Mucosa of descending colon (tissue), 3 donors: Measurements from ENCODE around the gene STX1B. TPM values are rescaled to one million over a fixed set of nuclear protein-coding genes. Genes with fewer than 3 reads are reported as not detected.
A peak's percentile ranks its signal among the peaks of the same experiment; 100 is the strongest.

Experiments used
- ATAC-seq: fragments of 200-7000 bp; cut with Tn5 transposase; one replicate; pipeline ENCODE4 v1.9.1; 2020; ENCODE audit warnings: mild to moderate bottlenecking, moderate library complexity
- DNase-seq, 3 donors: peaks; one replicate each; pipeline ENCODE4 v3.0.0-alpha.2; 2020
- H3K36me3 ChIP-seq: fragments of 200-600 bp; one replicate; pipeline ENCODE4 v1.8.0; 2021; ENCODE audit warnings: low read depth, mild to moderate bottlenecking
- H3K4me1 ChIP-seq: fragments of 200-600 bp; one replicate; pipeline ENCODE4 v1.8.0; 2021; ENCODE audit warnings: low read depth, mild to moderate bottlenecking
- H3K4me3 ChIP-seq: fragments of 200-600 bp; one replicate; pipeline ENCODE4 v1.8.0; 2021; ENCODE audit warnings: mild to moderate bottlenecking
- H3K9me3 ChIP-seq: fragments of 200-600 bp; one replicate; pipeline ENCODE4 v1.8.0; 2021; ENCODE audit warnings: mild to moderate bottlenecking
- intact Hi-C, 2 donors: fragments of 100-400 bp; cut with DNase I in 1 of 2; cut with micrococcal nuclease in 1 of 2; formaldehyde crosslinking; loops; one replicate each; pipeline versions ENCODE4 v1.11.0 to v1.11.1; 2022; cut with DNase I, micrococcal nuclease
- total RNA-seq, 3 donors: library from RNA; stranded (reverse); fragmentation: NEBNext Ultra II Directional in 2 of 3; extraction: Animal tissue kit (Norgen Biotek cat#: 25700) in 2 of 3; gene quantifications; one replicate each; pipeline versions ENCODE4 v1.2.1 to v1.2.4, GENCODE V29; 2021 to 2023
- TF ChIP-seq, protein P1 (sequence below): fragments of 200-600 bp; IDR thresholded peaks from one replicate; pipeline ENCODE4 v1.8.0; 2022; ENCODE audit warnings: antibody characterized with exemption, mild to moderate bottlenecking
- donor health status: DM: no; HTN: no; CAD: no; lungs with moderate emphysema.
- donor health status: DM: no; HTN: no; CAD: no.
- donor health status: DM: no; HTN: yes; CAD: no.

The STX1B gene
- total RNA-seq, 3 donors from 2014 or later, result 0.14 to 2.8 (median 0.84) TPM

DNA sequence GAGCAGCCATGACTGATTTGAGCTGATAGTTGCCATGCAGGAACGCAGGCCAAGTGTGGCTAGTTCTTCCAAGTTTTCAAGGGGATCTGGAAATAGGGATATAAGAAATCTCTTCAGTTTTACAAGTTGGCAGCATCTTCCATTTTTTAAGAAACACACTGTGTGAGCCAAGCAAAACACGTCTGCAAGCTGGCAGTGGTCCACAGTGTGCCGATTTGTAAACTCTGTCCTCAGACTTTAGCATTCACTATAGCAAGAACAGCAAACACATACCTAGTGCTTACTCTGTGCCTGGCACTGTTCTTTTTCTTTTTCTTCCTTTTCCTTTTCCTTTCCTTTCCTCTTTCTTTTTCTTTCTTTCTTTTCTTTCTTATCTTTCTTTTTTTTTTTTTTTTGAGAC, 58.7 kb downstream of the STX1B start:
- intact Hi-C loops, result no loop called here
- DNase-seq (peak in 1 of 3 donors; percentile 37), ATAC-seq (no peak)
- Histone ChIP-seq H3K4me3 (no peak overlapping the region), H3K9me3 (no peaks in the 10 kb centered on the region), H3K36me3 (no peaks in the 10 kb centered on the region), H3K4me1 (peaks cover 19% of the 10 kb centered on the region)
- TF ChIP-seq, protein P1, sequence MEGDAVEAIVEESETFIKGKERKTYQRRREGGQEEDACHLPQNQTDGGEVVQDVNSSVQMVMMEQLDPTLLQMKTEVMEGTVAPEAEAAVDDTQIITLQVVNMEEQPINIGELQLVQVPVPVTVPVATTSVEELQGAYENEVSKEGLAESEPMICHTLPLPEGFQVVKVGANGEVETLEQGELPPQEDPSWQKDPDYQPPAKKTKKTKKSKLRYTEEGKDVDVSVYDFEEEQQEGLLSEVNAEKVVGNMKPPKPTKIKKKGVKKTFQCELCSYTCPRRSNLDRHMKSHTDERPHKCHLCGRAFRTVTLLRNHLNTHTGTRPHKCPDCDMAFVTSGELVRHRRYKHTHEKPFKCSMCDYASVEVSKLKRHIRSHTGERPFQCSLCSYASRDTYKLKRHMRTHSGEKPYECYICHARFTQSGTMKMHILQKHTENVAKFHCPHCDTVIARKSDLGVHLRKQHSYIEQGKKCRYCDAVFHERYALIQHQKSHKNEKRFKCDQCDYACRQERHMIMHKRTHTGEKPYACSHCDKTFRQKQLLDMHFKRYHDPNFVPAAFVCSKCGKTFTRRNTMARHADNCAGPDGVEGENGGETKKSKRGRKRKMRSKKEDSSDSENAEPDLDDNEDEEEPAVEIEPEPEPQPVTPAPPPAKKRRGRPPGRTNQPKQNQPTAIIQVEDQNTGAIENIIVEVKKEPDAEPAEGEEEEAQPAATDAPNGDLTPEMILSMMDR, result no peak

DNA sequence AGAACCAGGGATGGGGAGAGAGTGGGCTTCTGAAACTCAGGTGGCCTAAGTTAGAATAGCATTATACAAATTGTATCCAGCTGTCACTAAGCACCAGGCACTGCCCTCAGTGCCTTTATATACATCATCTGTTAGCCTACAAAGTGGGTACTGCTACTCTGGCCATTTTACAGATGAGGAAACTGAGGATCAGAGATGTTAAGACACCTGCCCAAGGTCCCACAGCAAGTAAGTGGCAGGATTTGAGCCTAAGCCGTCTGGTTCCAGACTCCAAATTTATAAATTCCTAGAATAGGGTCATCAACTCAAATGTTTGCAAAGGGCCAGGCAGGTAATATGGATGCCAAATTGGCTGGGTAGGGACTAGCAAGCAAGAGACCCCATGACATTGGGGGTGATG, 59.2 kb downstream of the STX1B start:
- no peaks in the 10 kb centered on the region for H3K9me3 ChIP-seq
- H3K4me1 ChIP-seq, result peaks cover 19% of the 10 kb centered on the region
- ATAC-seq (no peak), DNase-seq (no peak)
- no peaks in the 10 kb centered on the region for H3K36me3 ChIP-seq
- intact Hi-C loops, result no loop called here
- H3K4me3 ChIP-seq, result no peak overlapping the region
- TF ChIP-seq, protein P1, result no peak

DNA sequence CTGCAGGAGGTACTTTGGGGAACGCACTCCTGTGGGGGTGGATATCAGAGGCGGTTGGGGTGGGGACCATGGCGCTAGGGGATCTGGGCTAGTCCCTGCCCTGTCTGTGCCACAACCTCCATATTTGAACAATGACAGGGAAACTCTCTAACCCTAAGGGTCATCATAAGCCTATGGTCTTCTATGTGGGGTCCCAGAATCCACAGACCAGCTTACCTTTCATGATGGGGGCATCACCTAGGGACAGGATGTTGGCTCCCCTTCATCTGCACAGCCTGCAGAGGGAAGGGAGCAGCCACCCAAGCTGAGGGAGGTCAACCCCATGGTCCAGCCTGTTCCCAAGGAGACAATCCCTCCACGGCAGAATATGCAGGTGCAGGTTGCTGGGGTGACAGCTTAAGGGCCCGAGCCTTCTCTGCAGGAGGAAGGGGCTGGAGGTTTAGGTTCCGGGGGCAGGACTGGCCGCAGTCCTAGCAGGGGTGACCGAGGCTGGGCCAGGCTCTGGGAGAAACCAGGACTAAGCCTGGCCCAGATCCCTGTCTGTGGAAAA, 59.8 kb downstream of the STX1B start:
- Histone ChIP-seq H3K9me3 (no peaks in the 10 kb centered on the region), H3K4me3 (no peak overlapping the region), H3K4me1 (peaks cover 19% of the 10 kb centered on the region), H3K36me3 (no peaks in the 10 kb centered on the region)
- TF ChIP-seq, protein P1, result no peak
- DNase-seq, result no peak
- intact Hi-C loops, result no loop called here
- ATAC-seq, result no peak

DNA sequence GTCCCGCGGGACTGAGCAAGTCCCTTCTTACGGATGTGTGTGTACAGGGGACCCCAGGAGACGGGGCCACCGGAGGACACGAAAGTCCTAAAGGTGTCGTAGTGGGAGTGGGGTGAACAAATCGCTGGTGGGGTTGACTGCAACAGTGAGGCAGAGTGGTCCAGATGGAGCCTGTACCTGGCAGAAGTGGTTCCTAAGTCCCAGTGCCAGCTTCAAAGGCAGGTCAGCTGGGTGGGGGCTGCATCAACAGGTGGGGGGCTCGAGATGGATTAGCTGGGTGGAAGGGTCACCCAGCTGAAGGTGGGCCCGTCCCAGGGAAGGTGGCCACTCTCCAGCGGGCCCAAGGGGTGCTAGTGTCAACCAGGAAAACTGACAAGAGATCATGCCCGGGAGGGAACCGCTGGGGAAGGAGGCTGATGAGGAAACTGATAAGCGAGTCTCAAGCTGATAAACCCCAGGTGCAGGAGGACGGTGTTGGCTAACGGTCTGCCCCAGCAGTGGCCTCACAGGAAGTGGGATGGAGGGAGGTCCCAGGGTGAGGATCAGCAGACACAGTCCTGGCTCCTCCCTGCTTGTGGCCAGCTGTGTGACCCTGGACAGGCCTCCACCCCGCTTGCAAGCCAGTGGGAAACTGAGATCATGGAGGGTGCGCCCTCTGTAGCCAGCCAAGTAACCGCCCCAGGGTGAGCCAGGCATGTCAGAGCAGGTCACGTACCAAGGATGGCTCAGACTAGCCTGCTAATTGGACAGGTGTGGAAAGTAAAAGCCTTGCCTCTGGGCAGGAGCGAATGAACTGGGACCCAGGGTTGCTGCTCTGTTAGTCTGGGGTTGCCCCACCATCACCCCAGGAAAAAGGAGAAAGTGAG, 60.6 kb downstream of the STX1B start:
- intact Hi-C loops, result no loop called here
- peak; percentile 80 to 91 (median 83) for DNase-seq
- Histone ChIP-seq H3K4me1 (peaks cover 19% of the 10 kb centered on the region), H3K36me3 (no peaks in the 10 kb centered on the region), H3K4me3 (peak overlapping the region; percentile 56), H3K9me3 (no peaks in the 10 kb centered on the region)
- ATAC-seq, result peak; percentile 74
- TF ChIP-seq, protein P1, result no peak

DNA sequence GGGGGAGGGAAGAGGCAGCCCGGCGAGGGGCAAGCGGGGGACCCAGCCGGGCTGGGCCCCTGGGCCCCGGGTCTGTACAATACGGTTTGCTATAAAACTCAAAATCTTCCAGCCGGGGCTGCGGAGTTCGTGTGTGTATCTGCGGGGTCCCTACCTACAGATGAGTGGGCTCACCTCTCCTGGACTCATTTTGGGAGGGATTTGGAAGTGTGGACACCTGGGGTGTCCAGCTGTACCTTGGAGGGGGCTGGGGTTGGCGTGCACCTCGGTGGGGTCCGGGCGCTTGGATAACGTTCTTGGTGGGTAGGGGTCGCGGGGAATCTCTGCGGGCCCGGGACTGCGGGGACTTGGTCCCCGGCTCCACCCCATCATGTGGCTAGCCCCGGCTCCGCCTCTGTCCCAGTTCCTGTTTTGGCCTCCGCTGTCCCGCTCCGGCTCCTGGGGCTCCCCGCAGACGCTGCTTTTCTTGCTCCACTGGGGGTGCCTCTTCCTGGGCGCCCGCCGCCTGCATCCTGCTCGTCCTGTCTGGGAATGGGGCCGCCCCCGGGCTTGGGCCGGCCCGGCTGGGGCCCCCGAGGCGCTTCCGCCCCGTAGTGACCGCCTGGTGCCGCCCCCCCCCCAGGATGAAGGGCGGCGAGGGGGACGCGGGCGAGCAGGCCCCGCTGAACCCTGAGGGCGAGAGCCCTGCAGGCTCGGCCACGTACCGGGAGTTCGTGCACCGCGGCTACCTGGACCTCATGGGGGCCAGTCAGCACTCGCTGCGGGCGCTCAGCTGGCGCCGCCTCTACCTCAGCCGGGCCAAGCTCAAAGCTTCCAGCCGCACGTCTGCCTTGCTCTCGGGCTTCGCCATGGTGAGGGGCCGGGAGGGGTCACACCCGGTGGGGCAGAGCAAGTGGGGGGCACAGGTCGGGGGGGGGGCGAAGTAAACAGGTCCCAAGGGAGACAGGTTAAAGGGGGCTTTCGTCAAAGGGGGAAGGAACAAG, 61.5 kb downstream of the STX1B start, which contains the start of gene ORAI3:
Gene ORAI3 (plus strand): TSS at position 402 of the 983 bp plus-strand sequence. CDS start 222 bp downstream, at position 624.
- peak; percentile 79 to 91 (median 82) for DNase-seq
- no peaks in the 10 kb centered on the region for H3K36me3 ChIP-seq
- peak; percentile 73 for ATAC-seq
- peak within 1 kb of the TSS; percentile 56 for H3K4me3 ChIP-seq
- intact Hi-C loops, result no loop called here
- H3K9me3 ChIP-seq, result no peaks in the 10 kb centered on the region
- TF ChIP-seq, protein P1, result no peak
- peaks cover 19% of the 10 kb centered on the region for H3K4me1 ChIP-seq
